Kidney (tissue), 14 donors: ENCODE results near the gene TSKU. TPM values are rescaled to one million over a fixed set of nuclear protein-coding genes. Genes with fewer than 3 reads are reported as not detected.
A peak's percentile ranks its signal among the peaks of the same experiment; 100 is the strongest.

Experiments used
- DNase-seq, 5 donors: peaks; one replicate each; pipeline ENCODE4 v3.0.0-alpha.2; 2013 to 2020
- FAIRE-seq: peaks from 2 replicates; lab custom pipeline; 2012; peaks lifted over from hg19 to GRCh38; lab: Jason Lieb, UNC
- H3K27ac ChIP-seq, 2 donors: one replicate each; pipeline ENCODE4 v1.7.0; 2013; ENCODE audit warnings: low read depth in 2 of 2, low read length in 2 of 2, inconsistent platforms in 1 of 2
- H3K27me3 ChIP-seq: one replicate; pipeline ENCODE4 v1.7.1; 2013; ENCODE audit warnings: low read length, inconsistent platforms; ENCODE audit not compliant: control insufficient read depth, insufficient read depth
- H3K36me3 ChIP-seq, 3 donors: one replicate each; pipeline versions ENCODE4 v1.7.0 to v1.7.1; 2013; ENCODE audit warnings: low read length in 3 of 3, control low read depth in 1 of 3, inconsistent platforms in 1 of 3; ENCODE audit not compliant: insufficient read depth in 3 of 3, control insufficient read depth in 2 of 3
- H3K4me1 ChIP-seq, 3 donors: one replicate each; pipeline versions ENCODE4 v1.7.0 to v1.7.1; 2013; ENCODE audit warnings: low read length in 3 of 3, inconsistent platforms in 1 of 3, low read depth in 1 of 3; ENCODE audit not compliant: control insufficient read depth in 2 of 3, insufficient read depth in 2 of 3
- H3K4me3 ChIP-seq, 3 donors: one replicate each; pipeline versions ENCODE4 v1.7.0 to v1.8.1; 2013; ENCODE audit warnings: low read length in 3 of 3, control low read depth in 1 of 3, inconsistent platforms in 1 of 3
- H3K9ac ChIP-seq, 3 donors: one replicate each; pipeline versions ENCODE4 v1.7.0 to v1.7.1; 2013; ENCODE audit warnings: low read length in 3 of 3, control low read depth in 1 of 3, inconsistent platforms in 1 of 3
- H3K9me3 ChIP-seq, 3 donors: one replicate each; pipeline versions ENCODE4 v1.7.0 to v1.7.1; 2013; ENCODE audit warnings: low read length in 3 of 3, control low read depth in 1 of 3, inconsistent platforms in 1 of 3; ENCODE audit not compliant: control insufficient read depth in 2 of 3, insufficient read depth in 1 of 3
- intact Hi-C: fragments of 100-400 bp; cut with DNase I; formaldehyde crosslinking; loops from one replicate; pipeline ENCODE4 v1.11.1; 2022
- polyA plus RNA-seq: library from polyadenylated mRNA; stranded (reverse); fragments of 350-450 nt; fragmentation: Illumina TruSeq; extraction: RNeasy Lipid Tissue Mini Kit (QIAGEN cat#74804); gene quantifications from one replicate; pipeline ENCODE4 v1.2.3, GENCODE V29; 2014; ENCODE audit warnings: low read depth, low replicate concordance; ENCODE audit not compliant: insufficient read depth
- total RNA-seq: library from RNA; stranded (reverse); fragmentation: NEBNext Ultra II Directional; extraction: Animal tissue kit (Norgen Biotek cat#: 25700); gene quantifications from one replicate; pipeline ENCODE4 v1.2.1, GENCODE V29; 2021
- TF ChIP-seq, protein P1 (sequence below): IDR thresholded peaks from 3 replicates; pipeline ENCODE4 v1.5.1; 2012; ENCODE audit warnings: mild to moderate bottlenecking, moderate library complexity, borderline replicate concordance; ENCODE audit not compliant: insufficient read depth; ENCODE audit errors: extremely low read depth
- donor health status: control.
- donor health status: control.
- donor health status: control.
- donor health status: control.
- donor health status: control.
- donor health status: DM: yes; HTN: yes; CAD: no.
- donor health status: Normal renal cell carcinoma (clear cell type).

TSKU gene
- total and polyA plus RNA-seq, 2 donors from 2014 or later: 27.3 to 41.0 TPM

DNA sequence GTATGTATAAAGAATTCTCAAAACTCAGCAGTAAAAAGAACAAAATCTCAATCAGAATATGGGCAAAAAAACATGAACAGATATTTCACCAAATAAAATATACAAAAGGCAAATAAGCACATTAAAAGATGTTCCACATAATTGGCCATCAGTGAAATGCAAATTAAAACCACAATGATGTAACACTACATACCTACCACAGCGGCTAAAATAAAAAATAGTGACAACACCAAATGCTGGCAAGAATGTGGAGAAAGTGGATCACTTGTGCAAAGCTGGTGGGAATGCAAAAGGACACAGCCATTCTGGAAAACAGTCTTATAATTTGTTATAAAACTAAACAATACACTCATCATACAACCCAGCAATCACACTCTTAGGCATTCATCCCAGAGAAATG lies 39.2 kb downstream of the TSKU start:
- Histone ChIP-seq H3K9me3 (no peaks in the 10 kb centered on the region), H3K36me3 (no peaks in the 10 kb centered on the region), H3K27ac (no peak overlapping the region), H3K4me3 (no peak overlapping the region), H3K9ac (no peak overlapping the region), H3K4me1 (no peaks in the 10 kb centered on the region), H3K27me3 (no peaks in the 10 kb centered on the region)
- FAIRE-seq: no peak
- intact Hi-C loops: no loop called here
- TF ChIP-seq, protein P1, sequence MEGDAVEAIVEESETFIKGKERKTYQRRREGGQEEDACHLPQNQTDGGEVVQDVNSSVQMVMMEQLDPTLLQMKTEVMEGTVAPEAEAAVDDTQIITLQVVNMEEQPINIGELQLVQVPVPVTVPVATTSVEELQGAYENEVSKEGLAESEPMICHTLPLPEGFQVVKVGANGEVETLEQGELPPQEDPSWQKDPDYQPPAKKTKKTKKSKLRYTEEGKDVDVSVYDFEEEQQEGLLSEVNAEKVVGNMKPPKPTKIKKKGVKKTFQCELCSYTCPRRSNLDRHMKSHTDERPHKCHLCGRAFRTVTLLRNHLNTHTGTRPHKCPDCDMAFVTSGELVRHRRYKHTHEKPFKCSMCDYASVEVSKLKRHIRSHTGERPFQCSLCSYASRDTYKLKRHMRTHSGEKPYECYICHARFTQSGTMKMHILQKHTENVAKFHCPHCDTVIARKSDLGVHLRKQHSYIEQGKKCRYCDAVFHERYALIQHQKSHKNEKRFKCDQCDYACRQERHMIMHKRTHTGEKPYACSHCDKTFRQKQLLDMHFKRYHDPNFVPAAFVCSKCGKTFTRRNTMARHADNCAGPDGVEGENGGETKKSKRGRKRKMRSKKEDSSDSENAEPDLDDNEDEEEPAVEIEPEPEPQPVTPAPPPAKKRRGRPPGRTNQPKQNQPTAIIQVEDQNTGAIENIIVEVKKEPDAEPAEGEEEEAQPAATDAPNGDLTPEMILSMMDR: no peak
- DNase-seq: no peak

DNA sequence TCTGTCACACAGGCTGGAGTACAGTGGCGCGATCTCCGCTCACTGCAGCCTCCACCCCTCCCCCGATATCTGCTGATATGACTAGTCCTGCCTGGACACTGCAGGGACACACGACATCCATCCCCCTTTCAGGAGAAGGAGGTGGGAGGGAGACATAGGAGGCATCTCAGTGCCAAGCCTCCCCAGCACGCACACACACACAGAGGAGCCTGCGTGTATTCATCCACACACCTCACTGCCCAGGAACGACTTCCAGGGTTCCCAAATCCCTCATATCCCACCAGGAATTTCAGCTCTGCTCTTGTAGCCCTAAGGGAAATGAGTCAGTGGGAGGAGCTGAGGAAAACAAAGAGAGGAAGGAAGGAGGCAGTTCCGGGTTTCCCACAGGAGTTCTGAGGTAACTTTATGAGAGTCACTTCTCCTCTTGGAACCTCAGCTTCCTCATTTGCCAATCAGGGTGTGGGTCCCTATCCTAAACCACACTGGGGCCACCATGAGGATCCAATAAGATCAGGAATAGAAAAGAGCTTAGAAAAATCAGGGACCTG lies 40.4 kb downstream of the TSKU start:
- FAIRE-seq: no peak
- H3K9me3 ChIP-seq: no peaks in the 10 kb centered on the region
- H3K36me3 ChIP-seq: no peaks in the 10 kb centered on the region
- H3K4me1 ChIP-seq: no peaks in the 10 kb centered on the region
- peak in 3 of 5 donors; percentile 26 to 69 (median 49) for DNase-seq
- TF ChIP-seq, protein P1: no peak
- H3K27ac ChIP-seq: peak overlapping the region; percentile 71 to 72
- no peak overlapping the region for H3K4me3 ChIP-seq
- intact Hi-C loops: no loop called here
- no peaks in the 10 kb centered on the region for H3K27me3 ChIP-seq
- no peak overlapping the region for H3K9ac ChIP-seq

DNA sequence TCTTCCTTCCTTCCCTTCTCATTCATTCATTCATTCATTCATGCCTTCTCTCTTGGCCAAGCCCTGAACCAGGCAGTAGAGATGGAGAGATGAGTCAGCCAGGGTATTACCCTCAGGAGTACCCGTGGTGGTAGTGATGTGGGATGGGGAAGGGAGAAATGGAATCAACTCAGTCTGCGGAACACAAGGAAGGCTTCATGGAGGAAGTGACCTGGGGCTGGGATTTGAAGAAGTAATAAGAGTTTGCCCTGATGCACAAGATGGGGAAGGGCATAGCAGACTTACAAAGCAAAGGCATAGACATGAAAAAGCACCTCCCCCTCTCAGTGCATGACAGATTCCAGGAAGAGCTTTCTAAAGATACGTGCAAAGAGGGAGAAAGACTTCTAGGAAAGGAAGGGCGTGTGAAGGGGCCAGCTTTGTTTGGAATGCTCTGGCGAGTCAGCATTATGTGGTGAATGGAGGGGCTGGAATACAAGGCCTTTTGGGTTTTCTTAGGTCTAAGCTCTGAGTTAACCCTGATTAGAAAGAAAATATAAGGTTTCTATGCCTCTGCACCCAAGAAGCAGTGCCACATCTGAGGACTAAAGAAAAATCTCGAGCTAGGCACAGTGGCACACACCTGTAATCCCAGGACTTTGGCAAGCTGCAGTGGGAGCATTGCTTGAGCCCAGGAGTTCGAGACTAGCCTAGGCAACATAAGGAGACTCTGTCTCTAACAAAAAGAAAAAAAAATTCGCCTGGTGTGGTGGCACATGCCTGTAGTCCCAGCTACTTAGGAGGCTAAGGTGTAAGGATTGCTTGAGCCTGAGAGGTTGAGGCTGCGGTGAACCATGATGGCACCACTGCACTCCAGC lies 41.2 kb downstream of the TSKU start:
- peak overlapping the region; percentile 71 to 72 for H3K27ac ChIP-seq
- no peak overlapping the region for H3K9ac ChIP-seq
- TF ChIP-seq, protein P1: no peak
- DNase-seq (no peak), FAIRE-seq (no peak)
- H3K4me3 ChIP-seq: no peak overlapping the region
- intact Hi-C loops: no loop called here
- H3K9me3 ChIP-seq: no peaks in the 10 kb centered on the region
- no peaks in the 10 kb centered on the region for H3K27me3 ChIP-seq
- no peaks in the 10 kb centered on the region for H3K4me1 ChIP-seq
- no peaks in the 10 kb centered on the region for H3K36me3 ChIP-seq
